Ovary (tissue), 9 donors: ENCODE results near the gene NELFCD. TPM values are rescaled to one million over a fixed set of nuclear protein-coding genes. Genes with fewer than 3 reads are reported as not detected.

Experiments used
- DNase-seq, 5 donors: peaks; one replicate each; pipeline ENCODE4 v3.0.0-alpha.2; 2019 to 2020
- H3K27ac ChIP-seq, 2 donors: fragments of 200-600 bp; one replicate each; pipeline versions ENCODE4 v1.5.1 to v1.8.0; 2019 to 2022
- H3K27me3 ChIP-seq: fragments of 200-600 bp; one replicate; pipeline ENCODE4 v1.8.0; 2022
- H3K36me3 ChIP-seq: fragments of 200-600 bp; sonication (generic); one replicate; pipeline ENCODE4 v1.5.1; 2019
- H3K4me1 ChIP-seq: one replicate; pipeline ENCODE4 v1.8.1; 2013; ENCODE audit warnings: mild to moderate bottlenecking, moderate library complexity; ENCODE audit not compliant: insufficient read depth
- H3K4me3 ChIP-seq: fragments of 200-600 bp; sonication (generic); one replicate; pipeline ENCODE4 v1.5.1; 2017
- H3K9me3 ChIP-seq, 2 donors: fragments of 200-600 bp in 1 of 2; sonication (generic) in 1 of 2; one replicate each; pipeline versions ENCODE4 v1.5.1 to v1.8.1; 2013 to 2019; ENCODE audit warnings: mild to moderate bottlenecking in 1 of 2, moderate library complexity in 1 of 2
- CTCF ChIP-seq, 3 donors: fragments of 450-650 bp in 2 of 3; fragments of 200-600 bp in 1 of 3; IDR thresholded peaks; one replicate each; pipeline versions ENCODE4 v1.5.1 to v1.8.0; 2016 to 2022; ENCODE audit warnings: antibody characterized with exemption in 3 of 3, mild to moderate bottlenecking in 1 of 3
- EP300 ChIP-seq: sonication (generic); formaldehyde crosslinking; IDR thresholded peaks from one replicate; pipeline ENCODE4 v1.6.1; 2017; ENCODE audit warnings: antibody characterized with exemption
- POLR2A ChIP-seq: fragments of 450-650 bp; IDR thresholded peaks from one replicate; pipeline ENCODE4 v1.6.1; 2017; ENCODE audit warnings: antibody characterized with exemption, mild to moderate bottlenecking, moderate library complexity
- WGBS, 3 donors: extraction: QIAGEN DNeasy Blood & Tissue Kit in 1 of 3; methylation state at CpG; one replicate each; pipeline versions ENCODE4 v1.1.5 to v1.1.7; 2013 to 2017; 5-methylcytosine and 5-hydroxymethylcytosine counted together
- intact Hi-C, 4 donors: fragments of 100-400 bp; cut with DNase I; formaldehyde crosslinking; loops; one replicate each; pipeline versions ENCODE4 v1.11.0 to v1.15.1; 2022 to 2023
- polyA plus RNA-seq, 2 donors: library from polyadenylated mRNA; stranded (reverse); fragments of 200-250 nt in 1 of 2; fragments of 350-450 nt in 1 of 2; fragmentation: Illumina TruSeq in 1 of 2; extraction: RNeasy Lipid Tissue Mini Kit (QIAGEN cat#74804) in 1 of 2; gene quantifications; one replicate each; pipeline ENCODE4 v1.2.3, GENCODE V29; 2013 to 2014
- total RNA-seq, 7 donors: library from RNA; depleted of rRNA in 2 of 7; stranded (reverse); fragments of >200 nt in 2 of 7; fragmentation: NEBNext Ultra II Directional in 3 of 7; extraction: Animal tissue kit (Norgen Biotek cat#: 25700) in 3 of 7; gene quantifications; one replicate each; pipeline versions ENCODE4 v1.1.0 to v1.2.4, GENCODE V29; 2016 to 2023
- donor health status: DM: no; HTN: no; CAD: no; lungs with moderate emphysema.
- donor health status: DM: no; HTN: no; CAD: no.
- donor health status: Bipolar disorder and iron deficiency.
- donor health status: DM: yes; HTN: yes; CAD: no.
- donor health status: DM: no; HTN: no; CAD: no.
- donor health status: DM: yes; HTN: yes; CAD: no.

NELFCD gene
- total and polyA plus RNA-seq, 9 donors = 36.7 to 74.9 (median 59.4) TPM

- no peaks in the 10 kb centered on the region for H3K27me3 ChIP-seq
- TF ChIP-seq EP300 (no peak), POLR2A (no peak), CTCF (IDR thresholded peaks at IDR 0.05) (peak in 2 of 3 donors; percentile 8 to 25)
- no peaks in the 10 kb centered on the region for H3K36me3 ChIP-seq
- intact Hi-C loops = loop anchor here in 1 of 4 donors (2.0 to 5.0 kb wide), 2 partner anchors 52 to 140 kb away; partner anchors contain the start of gene NELFCD
- peak overlapping the region; percentile 86 for H3K4me3 ChIP-seq
- no peaks in the 10 kb centered on the region for H3K9me3 ChIP-seq
- WGBS, 3 donors = 1 to 2% (median 1%) methylated on average over 13 of the region's 13 CpGs
- peak overlapping the region in 1 of 2 donors; percentile 70 for H3K27ac ChIP-seq
- peaks cover 6% of the 10 kb centered on the region for H3K4me1 ChIP-seq
- no peak for DNase-seq
Observed at GRCh38 chr20:59032713-59033059, 51.6 kb downstream of the NELFCD start.

GRCh38 chr20:59033093-59033492 is 52.0 kb downstream of the NELFCD start:
- 96 to 99% (median 98%) methylated on average over 1 of the region's 1 CpG for WGBS, 3 donors
- Histone ChIP-seq H3K4me1 (peaks cover 6% of the 10 kb centered on the region), H3K27me3 (no peaks in the 10 kb centered on the region), H3K36me3 (no peaks in the 10 kb centered on the region), H3K9me3 (no peaks in the 10 kb centered on the region), H3K4me3 (peak overlapping the region; percentile 86), H3K27ac (peak overlapping the region in 1 of 2 donors; percentile 70)
- intact Hi-C loops = loop anchor here in 1 of 4 donors (2.0 to 5.0 kb wide), 2 partner anchors 52 to 141 kb away; partner anchors contain the start of gene NELFCD
- DNase-seq = no peak
- TF ChIP-seq EP300 = no peak
- no peak for TF ChIP-seq CTCF (IDR thresholded peaks at IDR 0.05)
- TF ChIP-seq POLR2A = no peak

GRCh38 chr20:59033616-59034165 is 52.6 kb downstream of the NELFCD start:
- no peak overlapping the region for H3K4me3 ChIP-seq
- 73 to 87% (median 77%) methylated on average over 2 of the region's 2 CpGs for WGBS, 3 donors
- H3K27ac ChIP-seq = no peak overlapping the region
- H3K36me3 ChIP-seq = no peaks in the 10 kb centered on the region
- H3K27me3 ChIP-seq = no peaks in the 10 kb centered on the region
- DNase-seq = no peak
- TF ChIP-seq POLR2A (no peak), CTCF (IDR thresholded peaks at IDR 0.05) (no peak), EP300 (no peak)
- peaks cover 6% of the 10 kb centered on the region for H3K4me1 ChIP-seq
- no peaks in the 10 kb centered on the region for H3K9me3 ChIP-seq
- intact Hi-C loops = loop anchor here in 1 of 4 donors (2.0 to 5.0 kb wide), 2 partner anchors 53 to 141 kb away; partner anchors contain the start of gene NELFCD

GRCh38 chr20:59035381-59035780 is 54.3 kb downstream of the NELFCD start:
- no peaks in the 10 kb centered on the region for H3K27me3 ChIP-seq
- H3K4me3 ChIP-seq = no peak overlapping the region
- no peaks in the 10 kb centered on the region for H3K9me3 ChIP-seq
- no peak for DNase-seq
- no peak overlapping the region for H3K27ac ChIP-seq
- TF ChIP-seq POLR2A (no peak), EP300 (no peak), CTCF (IDR thresholded peaks at IDR 0.05) (no peak)
- H3K4me1 ChIP-seq = peaks cover 4% of the 10 kb centered on the region
- H3K36me3 ChIP-seq = no peaks in the 10 kb centered on the region
- WGBS, 3 donors = 94 to 97% (median 96%) methylated on average over 3 of the region's 3 CpGs
- intact Hi-C loops = no loop called here
